ENCODE measurements around the gene PSMF1. TPM values are rescaled to one million over a fixed set of nuclear protein-coding genes. Genes with fewer than 3 reads are reported as not detected.
A peak's percentile ranks its signal among the peaks of the same experiment; 100 is the strongest.

The PSMF1 gene
- total RNA-seq, 5 donors from 2014 or later (not counting 1 experiment from before 2014, with no cell fraction given), result 106 to 142 (median 127) TPM

DNA sequence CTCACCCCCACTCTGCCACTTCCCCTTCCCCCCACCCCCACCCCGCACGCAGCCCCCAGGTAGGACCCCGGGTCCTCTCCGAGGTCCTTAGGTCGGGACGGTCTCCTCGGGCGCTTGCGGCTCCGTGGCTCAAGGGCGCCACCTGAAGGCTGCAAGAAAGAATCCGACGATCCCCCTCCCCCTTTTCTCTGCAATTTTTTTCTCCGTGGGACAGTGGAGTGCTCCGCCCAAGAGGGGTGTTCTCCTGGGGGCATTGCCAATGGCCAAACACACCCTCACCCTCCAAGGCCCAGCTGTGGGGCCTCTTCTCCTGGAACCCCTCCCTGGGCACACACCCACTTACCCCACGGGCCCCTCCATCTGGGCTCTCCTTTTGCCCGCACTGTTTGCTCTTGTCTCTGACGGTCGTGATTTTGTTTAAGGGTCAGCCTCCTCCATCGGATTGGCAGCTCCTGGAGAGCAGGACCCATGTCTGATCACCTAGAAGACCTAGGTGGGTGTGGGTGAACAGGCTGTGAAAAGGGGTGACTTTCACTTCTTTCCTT is 67.5 kb downstream of the PSMF1 start:
- Histone ChIP-seq H3K27ac (ENCODE audit: low read length) (no peak overlapping the region), H3K4me3 (ENCODE audit: control insufficient read depth in 1 of 2, extremely low read depth in 1 of 2, low read length in 1 of 2) (no peak overlapping the region), H3K9me3 (no peaks in the 10 kb centered on the region), H3K36me3 (ENCODE audit: control insufficient read depth in 2 of 2, extremely low read depth in 1 of 2, insufficient read depth in 1 of 2, low read length in 1 of 2) (no peaks in the 10 kb centered on the region), H3K27me3 (replicated peaks in 1 of 2; ENCODE audit: control insufficient read depth in 2 of 2, extremely low read depth in 1 of 2, insufficient read depth in 2 of 2, low read length in 1 of 2) (peaks cover 9 to 32% of the 10 kb centered on the region in 2 experiments), H3K4me1 (ENCODE audit: control insufficient read depth in 1 of 2, extremely low read depth in 1 of 2, insufficient read depth in 2 of 2, low read length in 2 of 2) (peaks cover 0 to 12% of the 10 kb centered on the region in 2 experiments)
- peak overlapping the region; percentile 69 to 77 (median 70) for H3K4me3 Mint-ChIP-seq
- peak; percentile 32 to 74 (median 58) for ATAC-seq (replicated peaks in 1 of 4)
- CTCF ChIA-PET, result no interaction called here
- peak overlapping the region in 1 of 2 donors; percentile 60 for H3K27ac Mint-ChIP-seq
- H3K4me1 Mint-ChIP-seq, result peaks cover 11 to 14% (median 13%) of the 10 kb centered on the region in 3 donors
- DNase-seq, result peak in 28 of 35 experiments; percentile 7 to 62 (median 23)
- WGBS (ENCODE audit: insufficient coverage), result 19% methylated on average over 11 of the region's 20 CpGs
- H3K27me3 Mint-ChIP-seq, result peaks cover 23 to 32% of the 10 kb centered on the region in 2 donors
- POLR2A ChIA-PET, result no interaction called here
- no peaks in the 10 kb centered on the region for H3K9me3 Mint-ChIP-seq
- H3K36me3 Mint-ChIP-seq, result peaks cover 3% of the 10 kb centered on the region

DNA sequence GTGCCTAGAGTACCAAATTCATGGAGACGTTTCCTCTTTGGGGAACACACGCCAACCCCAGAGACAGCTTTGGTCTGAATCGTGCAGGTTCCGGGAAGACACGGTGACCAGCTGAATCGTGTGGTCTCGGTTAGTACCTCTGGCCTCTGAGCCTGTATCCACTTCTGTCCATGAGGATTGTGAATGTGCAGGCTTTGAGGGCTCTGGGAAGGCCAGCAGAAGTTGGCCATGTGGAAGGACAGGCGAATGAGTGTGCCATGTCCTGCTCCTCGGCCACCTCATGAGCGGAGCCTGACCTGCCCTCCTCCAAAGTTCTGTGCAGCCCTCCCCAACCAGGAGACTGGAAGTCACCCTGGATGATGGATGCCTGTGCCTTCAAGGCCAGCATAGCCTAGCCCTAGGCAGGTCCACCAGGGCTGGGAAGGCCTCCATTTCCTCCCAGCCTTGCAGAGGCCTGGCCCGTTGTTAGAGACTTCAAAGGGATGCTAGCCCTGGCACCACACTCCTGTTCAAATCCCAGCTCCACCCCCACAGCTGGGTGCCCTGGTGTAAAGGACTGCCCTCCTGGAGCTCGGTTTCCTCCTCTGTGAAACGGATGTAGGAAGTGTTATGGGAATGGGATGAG is 68.1 kb downstream of the PSMF1 start:
- Mint-ChIP-seq H3K4me3 (peak overlapping the region in 2 of 3 donors; percentile 69 to 77), H3K36me3 (peaks cover 1% of the 10 kb centered on the region), H3K27ac (no peak overlapping the region), H3K4me1 (peaks cover 11 to 14% (median 13%) of the 10 kb centered on the region in 3 donors), H3K9me3 (no peaks in the 10 kb centered on the region), H3K27me3 (peaks cover 23 to 32% of the 10 kb centered on the region in 2 donors)
- Histone ChIP-seq H3K27me3 (replicated peaks in 1 of 2; ENCODE audit: control insufficient read depth in 2 of 2, extremely low read depth in 1 of 2, insufficient read depth in 2 of 2, low read length in 1 of 2) (peaks cover 9 to 29% of the 10 kb centered on the region in 2 experiments), H3K4me1 (ENCODE audit: control insufficient read depth in 1 of 2, extremely low read depth in 1 of 2, insufficient read depth in 2 of 2, low read length in 2 of 2) (peaks cover 0 to 12% of the 10 kb centered on the region in 2 experiments), H3K4me3 (ENCODE audit: control insufficient read depth in 1 of 2, extremely low read depth in 1 of 2, low read length in 1 of 2) (no peak overlapping the region), H3K36me3 (ENCODE audit: control insufficient read depth in 2 of 2, extremely low read depth in 1 of 2, insufficient read depth in 1 of 2, low read length in 1 of 2) (no peaks in the 10 kb centered on the region), H3K27ac (ENCODE audit: low read length) (no peak overlapping the region), H3K9me3 (no peaks in the 10 kb centered on the region)
- CTCF ChIA-PET, result no interaction called here
- POLR2A ChIA-PET, result no interaction called here
- WGBS (ENCODE audit: insufficient coverage), result 98% methylated on average over 9 of the region's 13 CpGs
- DNase-seq (no peak), ATAC-seq (replicated peaks in 1 of 4) (no peak)

DNA sequence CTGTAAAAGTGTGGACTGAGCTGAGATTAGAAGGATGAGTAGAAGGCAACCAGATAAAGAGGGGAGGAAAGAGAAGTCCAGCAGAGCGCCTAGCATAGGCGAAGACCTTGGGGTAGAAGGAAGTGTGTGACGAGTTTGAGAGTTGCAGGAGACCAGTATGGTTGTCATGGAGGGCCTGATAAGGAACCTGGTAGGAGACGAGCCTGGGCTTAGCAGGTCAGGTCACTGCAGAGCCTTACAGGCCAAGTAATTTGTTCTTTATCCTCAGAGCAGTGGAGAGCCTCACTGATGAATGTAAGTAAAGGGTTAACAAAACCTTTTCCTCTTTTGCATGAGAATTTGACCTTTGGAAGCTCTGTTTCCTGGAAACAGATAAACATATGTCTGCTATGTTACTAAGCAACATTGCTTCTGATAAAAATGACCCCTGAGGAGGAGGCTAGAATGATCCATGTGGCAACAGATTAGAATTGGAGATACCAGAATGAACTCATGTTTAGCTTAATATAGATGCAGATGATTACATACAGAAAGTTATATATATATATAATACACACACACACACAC is 69.3 kb downstream of the PSMF1 start:
- H3K27me3 ChIP-seq (replicated peaks in 1 of 2; ENCODE audit: control insufficient read depth in 2 of 2, extremely low read depth in 1 of 2, insufficient read depth in 2 of 2, low read length in 1 of 2), result peaks cover 9 to 29% of the 10 kb centered on the region in 2 experiments
- H3K27ac ChIP-seq (ENCODE audit: low read length), result no peak overlapping the region
- H3K4me1 ChIP-seq (ENCODE audit: control insufficient read depth in 1 of 2, extremely low read depth in 1 of 2, insufficient read depth in 2 of 2, low read length in 2 of 2), result peaks cover 0 to 12% of the 10 kb centered on the region in 2 experiments
- Mint-ChIP-seq H3K36me3 (no peaks in the 10 kb centered on the region), H3K4me3 (no peak overlapping the region), H3K9me3 (no peaks in the 10 kb centered on the region), H3K4me1 (peaks cover 11 to 14% (median 13%) of the 10 kb centered on the region in 3 donors), H3K27me3 (peaks cover 17 to 32% of the 10 kb centered on the region in 2 donors), H3K27ac (no peak overlapping the region)
- POLR2A ChIA-PET, result no interaction called here
- no peak for DNase-seq
- no peaks in the 10 kb centered on the region for H3K9me3 ChIP-seq
- H3K36me3 ChIP-seq (ENCODE audit: control insufficient read depth in 2 of 2, extremely low read depth in 1 of 2, insufficient read depth in 1 of 2, low read length in 1 of 2), result no peaks in the 10 kb centered on the region
- CTCF ChIA-PET, result no interaction called here
- H3K4me3 ChIP-seq (ENCODE audit: control insufficient read depth in 1 of 2, extremely low read depth in 1 of 2, low read length in 1 of 2), result no peak overlapping the region
- no peak for ATAC-seq (replicated peaks in 1 of 4)
- WGBS (ENCODE audit: insufficient coverage), result 77% methylated on average over 4 of the region's 4 CpGs

DNA sequence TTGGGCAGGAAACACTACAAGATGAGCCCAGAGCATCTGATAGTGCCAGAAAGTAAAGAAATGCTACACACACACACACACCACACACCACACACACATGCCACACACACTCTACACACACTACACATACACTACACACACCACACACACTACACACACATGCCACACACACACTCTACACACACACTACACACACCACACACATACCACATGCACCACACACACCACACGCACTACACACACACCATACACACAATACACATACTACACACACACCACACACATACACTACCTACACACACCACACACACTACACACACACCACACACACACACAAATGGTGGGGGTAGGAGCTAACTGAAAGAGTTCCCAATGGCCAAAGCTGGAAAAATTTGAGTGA is 69.9 kb downstream of the PSMF1 start:
- DNase-seq (no peak), ATAC-seq (replicated peaks in 1 of 4) (no peak)
- H3K4me3 ChIP-seq (ENCODE audit: control insufficient read depth in 1 of 2, extremely low read depth in 1 of 2, low read length in 1 of 2), result no peak overlapping the region
- H3K27ac Mint-ChIP-seq, result no peak overlapping the region
- H3K36me3 ChIP-seq (ENCODE audit: control insufficient read depth in 2 of 2, extremely low read depth in 1 of 2, insufficient read depth in 1 of 2, low read length in 1 of 2), result no peaks in the 10 kb centered on the region
- no peaks in the 10 kb centered on the region for H3K36me3 Mint-ChIP-seq
- ChIA-PET POLR2A (no interaction called here), CTCF (no interaction called here)
- H3K9me3 ChIP-seq, result no peaks in the 10 kb centered on the region
- peaks cover 11 to 14% (median 13%) of the 10 kb centered on the region in 3 donors for H3K4me1 Mint-ChIP-seq
- H3K27me3 Mint-ChIP-seq, result peaks cover 17 to 30% of the 10 kb centered on the region in 2 donors
- peaks cover 0 to 12% of the 10 kb centered on the region in 2 experiments for H3K4me1 ChIP-seq (ENCODE audit: control insufficient read depth in 1 of 2, extremely low read depth in 1 of 2, insufficient read depth in 2 of 2, low read length in 2 of 2)
- no peaks in the 10 kb centered on the region for H3K9me3 Mint-ChIP-seq
- H3K4me3 Mint-ChIP-seq, result no peak overlapping the region
- no CpG with 5 or more reads among the region's 1 CpG for WGBS (ENCODE audit: insufficient coverage)
- peaks cover 4 to 29% of the 10 kb centered on the region in 2 experiments for H3K27me3 ChIP-seq (replicated peaks in 1 of 2; ENCODE audit: control insufficient read depth in 2 of 2, extremely low read depth in 1 of 2, insufficient read depth in 2 of 2, low read length in 1 of 2)
- H3K27ac ChIP-seq (ENCODE audit: low read length), result no peak overlapping the region

DNA sequence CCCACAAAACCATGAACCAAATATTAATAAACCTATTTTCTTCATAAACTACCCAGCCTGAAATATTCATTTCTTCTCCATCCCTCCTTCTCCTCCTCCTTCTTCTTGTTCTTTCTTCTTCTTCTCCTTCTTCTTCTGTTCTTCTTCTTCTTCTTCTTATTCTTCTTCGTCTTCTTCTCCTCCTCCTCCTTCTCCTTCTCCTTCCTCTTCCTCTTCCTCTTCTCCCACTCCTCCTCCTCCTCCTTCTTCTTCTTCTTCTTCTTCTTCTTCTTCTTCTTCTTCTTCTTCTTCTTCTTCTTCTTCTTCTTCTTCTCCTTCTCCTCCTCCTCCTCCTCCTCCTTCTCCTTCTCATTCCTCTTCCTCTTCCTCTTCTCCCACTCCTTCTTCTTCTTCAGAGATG is 71.4 kb downstream of the PSMF1 start:
- Mint-ChIP-seq H3K36me3 (no peaks in the 10 kb centered on the region), H3K27me3 (peaks cover 5 to 16% of the 10 kb centered on the region in 2 donors), H3K9me3 (no peaks in the 10 kb centered on the region), H3K4me3 (no peak overlapping the region), H3K4me1 (peaks cover 4 to 5% (median 5%) of the 10 kb centered on the region in 3 donors), H3K27ac (no peak overlapping the region)
- peaks cover 4 to 16% of the 10 kb centered on the region in 2 experiments for H3K27me3 ChIP-seq (replicated peaks in 1 of 2; ENCODE audit: control insufficient read depth in 2 of 2, extremely low read depth in 1 of 2, insufficient read depth in 2 of 2, low read length in 1 of 2)
- DNase-seq, result no peak
- no peak overlapping the region for H3K27ac ChIP-seq (ENCODE audit: low read length)
- WGBS (ENCODE audit: insufficient coverage), result 21% methylated on average over 1 of the region's 1 CpG
- H3K4me3 ChIP-seq (ENCODE audit: control insufficient read depth in 1 of 2, extremely low read depth in 1 of 2, low read length in 1 of 2), result no peak overlapping the region
- peaks cover 0 to 7% of the 10 kb centered on the region in 2 experiments for H3K4me1 ChIP-seq (ENCODE audit: control insufficient read depth in 1 of 2, extremely low read depth in 1 of 2, insufficient read depth in 2 of 2, low read length in 2 of 2)
- no peak for ATAC-seq (replicated peaks in 1 of 4)
- H3K36me3 ChIP-seq (ENCODE audit: control insufficient read depth in 2 of 2, extremely low read depth in 1 of 2, insufficient read depth in 1 of 2, low read length in 1 of 2), result no peaks in the 10 kb centered on the region
- POLR2A ChIA-PET, result no interaction called here
- CTCF ChIA-PET, result interaction anchor here in 1 of 2 donors (0.9 kb wide), 1 partner anchor 8 kb away, joined by 7 read pairs; no protein-coding TSS in a partner anchor
- H3K9me3 ChIP-seq, result no peaks in the 10 kb centered on the region

DNA sequence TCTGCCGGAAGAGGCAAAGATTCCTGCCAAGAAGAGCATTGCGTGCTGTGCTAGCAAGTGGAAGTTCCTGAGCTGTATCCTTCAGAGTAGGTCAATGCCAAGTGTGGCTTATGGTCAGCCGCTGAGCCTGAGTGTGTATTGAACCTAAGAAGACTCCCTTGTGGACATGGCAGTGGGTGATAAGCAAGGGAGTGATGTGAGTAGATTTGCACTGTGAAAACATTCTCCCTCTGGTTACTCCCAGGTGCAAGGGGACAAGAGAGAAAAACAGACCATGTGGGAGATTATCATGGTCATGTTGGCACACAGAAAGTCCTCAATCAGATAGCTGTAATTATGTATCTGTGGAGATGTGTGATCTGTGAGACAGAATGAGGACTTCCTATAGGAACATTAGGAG is 72.4 kb downstream of the PSMF1 start:
- H3K36me3 Mint-ChIP-seq, result no peaks in the 10 kb centered on the region
- peaks cover 0 to 3% of the 10 kb centered on the region in 2 experiments for H3K4me1 ChIP-seq (ENCODE audit: control insufficient read depth in 1 of 2, extremely low read depth in 1 of 2, insufficient read depth in 2 of 2, low read length in 2 of 2)
- peaks cover 4 to 12% of the 10 kb centered on the region in 2 experiments for H3K27me3 ChIP-seq (replicated peaks in 1 of 2; ENCODE audit: control insufficient read depth in 2 of 2, extremely low read depth in 1 of 2, insufficient read depth in 2 of 2, low read length in 1 of 2)
- no peak overlapping the region for H3K27ac ChIP-seq (ENCODE audit: low read length)
- no peak for DNase-seq
- no peak overlapping the region for H3K27ac Mint-ChIP-seq
- no peaks in the 10 kb centered on the region for H3K36me3 ChIP-seq (ENCODE audit: control insufficient read depth in 2 of 2, extremely low read depth in 1 of 2, insufficient read depth in 1 of 2, low read length in 1 of 2)
- no peak overlapping the region for H3K4me3 Mint-ChIP-seq
- peaks cover 3 to 4% (median 3%) of the 10 kb centered on the region in 3 donors for H3K4me1 Mint-ChIP-seq
- H3K9me3 Mint-ChIP-seq, result peaks cover 0 to 2% (median 0%) of the 10 kb centered on the region in 3 donors
- peaks cover 4 to 15% of the 10 kb centered on the region in 2 donors for H3K27me3 Mint-ChIP-seq
- WGBS (ENCODE audit: insufficient coverage), result 94% methylated on average over 2 of the region's 3 CpGs
- ChIA-PET CTCF (interaction anchor here (0.6 to 0.9 kb wide), 3 partner anchors 9 to 532 kb away, joined by 3 to 7 read pairs (median 3); no protein-coding TSS in a partner anchor), POLR2A (no interaction called here)
- ATAC-seq (replicated peaks in 1 of 4), result no peak
- H3K9me3 ChIP-seq, result no peaks in the 10 kb centered on the region
- H3K4me3 ChIP-seq (ENCODE audit: control insufficient read depth in 1 of 2, extremely low read depth in 1 of 2, low read length in 1 of 2), result no peak overlapping the region

All from T-cell (primary cell).